Sciatic nerve (tissue), 2 donors: Measurements from ENCODE around the gene PREP. TPM values are rescaled to one million over a fixed set of nuclear protein-coding genes. Genes with fewer than 3 reads are reported as not detected.
A peak's percentile ranks its signal among the peaks of the same experiment; 100 is the strongest.

Experiments used
- ATAC-seq: fragments of 200-7000 bp; cut with Tn5 transposase; one replicate; pipeline ENCODE4 v1.9.1; 2020; ENCODE audit warnings: mild to moderate bottlenecking, moderate library complexity
- DNase-seq: peaks from one replicate; pipeline ENCODE4 v3.0.0-alpha.2; 2020; ENCODE audit warnings: low spot score
- intact Hi-C: fragments of 100-400 bp; cut with DNase I; formaldehyde crosslinking; loops from one replicate; pipeline ENCODE4 v1.14.2; 2022
- total RNA-seq: library from RNA; stranded (reverse); fragmentation: NEBNext Ultra II Directional; extraction: Animal tissue kit (Norgen Biotek cat#: 25700); gene quantifications from one replicate; pipeline ENCODE4 v1.2.1, GENCODE V29; 2021
- donor health status: DM: no; HTN: no; CAD: no.
- donor health status: DM: no; HTN: no; CAD: no.

The PREP gene
- total RNA-seq, 1 donor from 2014 or later = 19.8 TPM

- DNase-seq = no peak
- intact Hi-C loops = no loop called here
- no peak for ATAC-seq
Observed at GRCh38 chr6:105321207-105321606, 81.7 kb downstream of the PREP start.

- intact Hi-C loops = no loop called here
- no peak for ATAC-seq
- DNase-seq = no peak
Observed at GRCh38 chr6:105320765-105321164, 82.1 kb downstream of the PREP start.

GRCh38 chr6:105320271-105320670, 82.6 kb downstream of the PREP start:
- no peak for DNase-seq
- intact Hi-C loops = no loop called here
- no peak for ATAC-seq

- ATAC-seq = no peak
- no peak for DNase-seq
- intact Hi-C loops = no loop called here
Observed at GRCh38 chr6:105319331-105319730, 83.6 kb downstream of the PREP start.

- intact Hi-C loops = no loop called here
- ATAC-seq (no peak), DNase-seq (no peak)
Observed at GRCh38 chr6:105318660-105319059, 84.2 kb downstream of the PREP start.

- intact Hi-C loops = no loop called here
- ATAC-seq = no peak
- no peak for DNase-seq
Observed at GRCh38 chr6:105317607-105318533, 85.0 kb downstream of the PREP start.

GRCh38 chr6:105313211-105313610, 89.7 kb downstream of the PREP start:
- ATAC-seq = no peak
- intact Hi-C loops = no loop called here
- no peak for DNase-seq

GRCh38 chr6:105310947-105311346, 91.9 kb downstream of the PREP start:
- intact Hi-C loops = no loop called here
- no peak for DNase-seq
- no peak for ATAC-seq

- DNase-seq (no peak), ATAC-seq (no peak)
- intact Hi-C loops = no loop called here
Observed at GRCh38 chr6:105310371-105310770, 92.5 kb downstream of the PREP start.

- ATAC-seq = peak; percentile 56
- DNase-seq = no peak
Observed at GRCh38 chr6:105308840-105309239, 94.0 kb downstream of the PREP start.

GRCh38 chr6:105305521-105305920, 97.4 kb downstream of the PREP start:
- intact Hi-C loops = no loop called here
- ATAC-seq (no peak), DNase-seq (no peak)

More at GRCh38 chr6:105308840-105309239, 94.0 kb downstream of the PREP start:
- intact Hi-C loops = no loop called here

- intact Hi-C loops = no loop called here
- ATAC-seq = no peak
- no peak for DNase-seq
Observed at GRCh38 chr6:105304825-105305224, 98.1 kb downstream of the PREP start.

GRCh38 chr6:105304366-105304765, 98.5 kb downstream of the PREP start:
- DNase-seq = no peak
- no peak for ATAC-seq
- intact Hi-C loops = no loop called here

GRCh38 chr6:105302617-105303128, 100.2 kb downstream of the PREP start:
- intact Hi-C loops = no loop called here
- ATAC-seq (no peak), DNase-seq (no peak)

GRCh38 chr6:105301756-105302616, 100.9 kb downstream of the PREP start:
- no peak for ATAC-seq
- no peak for DNase-seq
- intact Hi-C loops = no loop called here

GRCh38 chr6:105301072-105301503, 101.8 kb downstream of the PREP start:
- DNase-seq (no peak), ATAC-seq (no peak)
- intact Hi-C loops = no loop called here

GRCh38 chr6:105300090-105300489, 102.8 kb downstream of the PREP start:
- DNase-seq (no peak), ATAC-seq (no peak)
- intact Hi-C loops = no loop called here

- intact Hi-C loops = no loop called here
- ATAC-seq (no peak), DNase-seq (no peak)
Observed at GRCh38 chr6:105294129-105294528, 108.8 kb downstream of the PREP start.

- DNase-seq = no peak
- intact Hi-C loops = no loop called here
- ATAC-seq = no peak
Observed at GRCh38 chr6:105292689-105293339, 110.1 kb downstream of the PREP start.
